K562 (cell line): ENCODE results near the gene SCNN1A. TPM values are rescaled to one million over a fixed set of nuclear protein-coding genes. Genes with fewer than 3 reads are reported as not detected.
A peak's percentile ranks its signal among the peaks of the same experiment; 100 is the strongest.

Source experiments
- CBX1 ChIP-seq: sonication (generic); IDR thresholded peaks from 2 replicates; pipeline ENCODE4 v1.6.1; 2016; ENCODE audit warnings: antibody characterized with exemption, low read depth, mild to moderate bottlenecking
- COPS2 ChIP-seq: fragments of 450-650 bp; conservative IDR thresholded peaks from 2 replicates; pipeline ENCODE4 v1.6.1; 2016; ENCODE audit warnings: mild to moderate bottlenecking, moderate library complexity
- EGR1 ChIP-seq: fragments of 450-650 bp; conservative IDR thresholded peaks from 2 replicates; pipeline ENCODE4 v1.6.1; 2017; ENCODE audit warnings: mild to moderate bottlenecking
- ERF ChIP-seq: fragments of 450-650 bp; formaldehyde crosslinking; IDR thresholded peaks from 2 replicates; pipeline ENCODE4 v1.4.0; 2020; ENCODE audit warnings: mild to moderate bottlenecking, mixed read lengths
- ETS2 ChIP-seq: IDR thresholded peaks from 2 replicates; pipeline ENCODE4 v1.6.1; 2016; ENCODE audit warnings: borderline replicate concordance, missing genetic modification characterization, mild to moderate bottlenecking, moderate library complexity, missing compliant biosample characterization; ENCODE audit not compliant: poor library complexity, severe bottlenecking
- FOS ChIP-seq: IDR thresholded peaks from 3 replicates; pipeline ENCODE4 v1.6.1; 2011; ENCODE audit not compliant: insufficient read length; ENCODE audit errors: extremely low read depth
- HDAC8 ChIP-seq: fragments of 450-650 bp; IDR thresholded peaks from 2 replicates; pipeline ENCODE4 v1.6.1; 2016; ENCODE audit warnings: mild to moderate bottlenecking, missing genetic modification characterization, moderate library complexity, missing compliant biosample characterization
- KAT8 ChIP-seq: fragments of 450-650 bp; IDR thresholded peaks from 2 replicates; pipeline ENCODE4 v1.6.1; 2016; ENCODE audit warnings: low read depth, mild to moderate bottlenecking
- MCM7 ChIP-seq, 2 experiments: fragments of 450-650 bp; IDR thresholded peaks; 2 replicates each; pipeline ENCODE4 v1.6.1; 2016 to 2018
- MYNN ChIP-seq, 2 experiments: sonication (generic); formaldehyde crosslinking in 1 of 2; IDR thresholded peaks; 2 replicates each; pipeline versions ENCODE4 v1.5.0 to v1.6.1; 2016 to 2020; ENCODE audit warnings: antibody characterized with exemption in 1 of 2, missing genetic modification reagents in 1 of 2
- RUNX1 ChIP-seq: sonication (generic); IDR thresholded peaks from 2 replicates; pipeline ENCODE4 v1.6.1; 2016; ENCODE audit warnings: antibody characterized with exemption, low read depth
- SNRNP70 ChIP-seq: fragments of 200-400 bp; formaldehyde crosslinking; optimal IDR thresholded peaks from 2 replicates; pipeline ENCODE3; 2017; ENCODE audit warnings: low read depth, low read length
- SRSF3 ChIP-seq: fragments of 200-400 bp; formaldehyde crosslinking; IDR thresholded peaks from 2 replicates; pipeline ENCODE4 v1.6.1; 2016; ENCODE audit warnings: mild to moderate bottlenecking, low read length, moderate library complexity; ENCODE audit not compliant: insufficient read depth
- STAT6 ChIP-seq: sonication (generic); formaldehyde crosslinking; IDR thresholded peaks from 2 replicates; pipeline ENCODE4 v1.8.1; 2023; ENCODE audit warnings: mild to moderate bottlenecking, missing genetic modification reagents
- TFE3 ChIP-seq: fragments of 450-650 bp; formaldehyde crosslinking; IDR thresholded peaks from 2 replicates; pipeline ENCODE4 v1.4.0; 2020; ENCODE audit warnings: mild to moderate bottlenecking, mixed read lengths
- VEZF1 ChIP-seq: fragments of 200-800 bp; sonication (Bioruptor generic); IDR thresholded peaks from 2 replicates; pipeline ENCODE4 v1.6.1; 2017; ENCODE audit warnings: missing genetic modification characterization, missing compliant biosample characterization
- ZBTB1 ChIP-seq: sonication (generic); formaldehyde crosslinking; IDR thresholded peaks from 2 replicates; pipeline ENCODE4 v1.8.1; 2023; ENCODE audit warnings: missing genetic modification reagents, low read depth, mild to moderate bottlenecking, borderline replicate concordance
- ZKSCAN8 ChIP-seq: fragments of 200-800 bp; sonication (Bioruptor generic); IDR thresholded peaks from 2 replicates; pipeline ENCODE4 v1.6.1; 2016; ENCODE audit warnings: missing genetic modification characterization, missing compliant biosample characterization
- ZNF140 ChIP-seq: fragments of 250-450 bp; sonication (Bioruptor Pico); IDR thresholded peaks from 2 replicates; pipeline ENCODE4 v1.8.0; 2021; ENCODE audit warnings: moderate library complexity, mild to moderate bottlenecking, inconsistent platforms
- ZNF3 ChIP-seq: fragments of 250-450 bp; sonication (Bioruptor Pico); IDR thresholded peaks from 2 replicates; pipeline ENCODE4 v1.5.0; 2021; ENCODE audit warnings: mild to moderate bottlenecking, moderate library complexity
- ZNF449 ChIP-seq: fragments of 250-450 bp; sonication (Bioruptor Pico); IDR thresholded peaks from 2 replicates; pipeline ENCODE4 v1.8.0; 2022; ENCODE audit warnings: moderate library complexity, mild to moderate bottlenecking, inconsistent platforms
- ZNF507 ChIP-seq: conservative IDR thresholded peaks from 2 replicates; pipeline ENCODE4 v1.6.1; 2017; ENCODE audit warnings: missing genetic modification characterization, missing compliant biosample characterization
- polyA plus RNA-seq, 8 experiments: library from polyadenylated mRNA; depleted of rRNA in 4 of 8; stranded (reverse) in 5 of 8; unstranded in 3 of 8; fragments of >200 nt; fragmentation: Nextera tagmentation in 2 of 8; fragmentation: Illumina TruSeq in 1 of 8; extraction: Ambion mirVana in 2 of 8; extraction: Trizol in 1 of 8; gene quantifications; 2 replicates each; pipeline versions ENCODE4 v1.2.1 to v1.2.3, GENCODE V29; 2011 to 2014; ENCODE audit warnings: inconsistent platforms in 1 of 8, missing spikeins in 1 of 8
- total RNA-seq, 7 experiments: library from RNA; depleted of rRNA in 6 of 7; stranded (reverse); fragments of >200 nt in 6 of 7; fragmentation: Illumina TruSeq in 2 of 7; extraction: Trizol in 2 of 7; gene quantifications; 2 replicates each; pipeline versions ENCODE4 v1.2.1 to v1.2.3, GENCODE V29; 2011 to 2021; ENCODE audit warnings: low replicate concordance in 1 of 7

The SCNN1A gene
- total and polyA plus RNA-seq, 9 of the 15 experiments (the other 6 are each of a cell fraction or from before 2014, with no cell fraction given), result 0.15 to 0.49 (median 0.32) TPM; not detected in 5

- TF ChIP-seq MYNN (IDR thresholded peaks at IDR 0.05) (peak; percentile 95), MYNN (CRISPR knock-in tag; IDR thresholded peaks at IDR 0.05) (no peak), HDAC8 (tag) (no peak), ERF (CRISPR knock-in tag) (no peak), SNRNP70 (no peak), ZNF507 (tag) (no peak), ETS2 (tag) (no peak), ZBTB1 (no peak), MCM7 (IDR thresholded peaks at IDR 0.05) (no peak), TFE3 (no peak; the same call in 1 of the 2 replicates), SRSF3 (no peak), COPS2 (no peak), ZNF3 (CRISPR knock-in tag) (no peak), ZKSCAN8 (CRISPR knock-in tag) (no peak), STAT6 (no peak), RUNX1 (no peak), CBX1 (no peak), VEZF1 (CRISPR knock-in tag) (0 out of 2 replicates have a peak, but pooled peaks have one; percentile 15), ZNF449 (no peak), KAT8 (no peak), EGR1 (no peak), FOS (no peak), ZNF140 (CRISPR knock-in tag) (no peak)
Measured at GRCh38 chr12:6423267-6424007, 48.1 kb upstream of the SCNN1A start (continued).
